SK-N-SH (cell line): ENCODE data around the gene C16orf92. TPM values are rescaled to one million over a fixed set of nuclear protein-coding genes. Genes with fewer than 3 reads are reported as not detected.

Experiments
- CHD2 ChIP-seq: fragments of 150-350 bp; IDR thresholded peaks from 2 replicates; pipeline ENCODE4 v1.6.1; 2018; ENCODE audit warnings: low read length; ENCODE audit not compliant: partially characterized antibody
- ELF1 ChIP-seq: IDR thresholded peaks from 2 replicates; pipeline ENCODE4 v1.4.0; 2012
- EP300 ChIP-seq, 2 experiments: IDR thresholded peaks; 2 replicates each; pipeline versions ENCODE4 v1.4.0 to v1.6.1; 2012; ENCODE audit warnings: borderline replicate concordance in 1 of 2, low read depth in 1 of 2, low read length in 1 of 2
- EZH2phosphoT487 ChIP-seq: fragments of 200-600 bp; sonication (generic); IDR thresholded peaks from 2 replicates; pipeline ENCODE4 v1.6.1; 2017; ENCODE audit warnings: low read depth, mixed run types, mild to moderate bottlenecking, antibody characterized with exemption, moderate library complexity, borderline replicate concordance
- FOSL2 ChIP-seq: IDR thresholded peaks from 2 replicates; pipeline ENCODE4 v1.4.0; 2012; ENCODE audit warnings: low read depth, mild to moderate bottlenecking, moderate library complexity, borderline replicate concordance
- FOXJ3 ChIP-seq: sonication (generic); formaldehyde crosslinking; IDR thresholded peaks from 2 replicates; pipeline ENCODE4 v1.5.1; 2020; ENCODE audit warnings: mild to moderate bottlenecking, missing genetic modification reagents
- FOXM1 ChIP-seq: IDR thresholded peaks from 2 replicates; pipeline ENCODE4 v1.4.0; 2012; ENCODE audit warnings: low read depth, mild to moderate bottlenecking
- GABPA ChIP-seq: IDR thresholded peaks from 2 replicates; pipeline ENCODE4 v1.4.0; 2012; ENCODE audit warnings: low read depth, mild to moderate bottlenecking
- GATA2 ChIP-seq: sonication (generic); formaldehyde crosslinking; IDR thresholded peaks from 2 replicates; pipeline ENCODE4 v1.5.0; 2020; ENCODE audit warnings: mild to moderate bottlenecking, missing genetic modification reagents
- JUND ChIP-seq: IDR thresholded peaks from 2 replicates; pipeline ENCODE4 v1.4.0; 2012
- MXI1 ChIP-seq: IDR thresholded peaks from 2 replicates; pipeline ENCODE4 v1.6.1; 2012; ENCODE audit warnings: mild to moderate bottlenecking, low read depth, low read length, improper control_type of control experiment
- NRF1 ChIP-seq: IDR thresholded peaks from 2 replicates; pipeline ENCODE4 v1.6.1; 2012; ENCODE audit warnings: low read depth, mild to moderate bottlenecking, low read length
- POLR2AphosphoS5 ChIP-seq: IDR thresholded peaks from 2 replicates; pipeline ENCODE4 v1.6.1; 2012; ENCODE audit warnings: low read depth, low read length
- RAD21 ChIP-seq: IDR thresholded peaks from 2 replicates; pipeline ENCODE4 v1.6.1; 2012; ENCODE audit warnings: mild to moderate bottlenecking, low read length
- RCOR1 ChIP-seq: fragments of 150-350 bp; IDR thresholded peaks from 2 replicates; pipeline ENCODE4 v1.6.1; 2017; ENCODE audit warnings: antibody characterized with exemption, low read length
- REST ChIP-seq: IDR thresholded peaks from 2 replicates; pipeline ENCODE4 v1.6.1; 2012; ENCODE audit warnings: mild to moderate bottlenecking, low read depth, low read length, moderate library complexity
- RFX5 ChIP-seq: IDR thresholded peaks from 2 replicates; pipeline ENCODE4 v1.6.1; 2012; ENCODE audit warnings: mild to moderate bottlenecking, improper control_type of control experiment, low read length
- SIN3A ChIP-seq: IDR thresholded peaks from 2 replicates; pipeline ENCODE4 v1.6.1; 2012; ENCODE audit warnings: low read depth, mild to moderate bottlenecking, low read length, moderate library complexity, borderline replicate concordance
- SMC3 ChIP-seq: IDR thresholded peaks from 2 replicates; pipeline ENCODE4 v1.6.1; 2012; ENCODE audit warnings: low read depth, low read length, improper control_type of control experiment
- TAF1 ChIP-seq: IDR thresholded peaks from 2 replicates; pipeline ENCODE4 v1.6.1; 2012; ENCODE audit warnings: low read depth, mild to moderate bottlenecking, low read length, moderate library complexity, borderline replicate concordance
- TCF12 ChIP-seq: IDR thresholded peaks from 2 replicates; pipeline ENCODE4 v1.4.0; 2012
- TEAD4 ChIP-seq: IDR thresholded peaks from 2 replicates; pipeline ENCODE4 v1.4.0; 2012; ENCODE audit warnings: mild to moderate bottlenecking, borderline replicate concordance; ENCODE audit not compliant: insufficient read depth
- YY1 ChIP-seq: IDR thresholded peaks from 2 replicates; pipeline ENCODE4 v1.4.0; 2012; ENCODE audit warnings: low read depth, mild to moderate bottlenecking
- polyA plus RNA-seq, 3 experiments: library from polyadenylated mRNA; depleted of rRNA; stranded (reverse); fragments of >200 nt; gene quantifications; 2 replicates each; pipeline ENCODE4 v1.2.3, GENCODE V29; 2012
- TF ChIP-seq, protein P1 (sequence below): IDR thresholded peaks from 2 replicates; pipeline ENCODE4 v1.4.0; 2012; ENCODE audit warnings: low read depth
- TF ChIP-seq, protein P2 (sequence below): IDR thresholded peaks from 2 replicates; pipeline ENCODE4 v1.4.0; 2012; ENCODE audit warnings: low read depth, borderline replicate concordance
- TF ChIP-seq, protein P3 (sequence below): IDR thresholded peaks from 2 replicates; pipeline ENCODE4 v1.4.0; 2012; ENCODE audit warnings: low read depth, borderline replicate concordance

Gene C16orf92
- polyA plus RNA-seq, 1 of the 3 experiments (the other 2 are of a cell fraction), result not detected

DNA sequence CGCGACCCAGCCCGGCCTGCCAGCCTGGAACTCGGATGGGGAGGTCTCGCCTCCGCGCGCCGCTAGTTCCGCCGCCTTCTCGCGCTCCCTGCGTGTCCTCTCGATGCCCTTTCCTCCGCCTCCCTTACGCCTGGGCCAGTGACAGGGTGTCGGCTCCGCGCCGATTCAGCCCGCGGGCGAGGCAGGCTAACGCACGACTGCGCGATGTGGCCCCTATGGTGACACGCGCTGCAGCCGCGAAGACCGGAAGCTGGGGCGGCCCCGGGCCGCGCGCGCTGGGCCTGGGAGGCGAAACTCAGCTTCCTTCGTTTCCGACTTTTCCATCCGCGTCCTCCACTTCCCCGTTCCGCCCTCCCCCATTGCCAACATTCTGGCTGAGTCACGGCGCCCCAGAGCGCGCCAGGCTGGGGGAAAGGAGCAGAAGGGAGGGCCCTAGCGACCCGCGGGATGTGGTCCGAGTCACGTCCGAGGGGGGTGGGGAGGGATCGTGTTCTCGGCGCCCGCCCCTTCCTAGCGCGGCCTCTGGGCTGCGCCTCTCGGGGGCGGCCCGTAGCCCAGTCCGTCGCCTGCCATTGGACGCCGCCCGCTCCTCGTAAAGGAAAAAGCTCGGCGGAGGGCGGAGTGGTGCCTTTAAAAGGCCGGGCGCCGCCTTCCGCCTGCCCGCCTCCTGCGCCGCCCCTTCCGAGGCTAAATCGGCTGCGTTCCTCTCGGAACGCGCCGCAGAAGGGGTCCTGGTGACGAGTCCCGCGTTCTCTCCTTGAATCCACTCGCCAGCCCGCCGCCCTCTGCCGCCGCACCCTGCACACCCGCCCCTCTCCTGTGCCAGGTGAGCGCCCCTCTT, 42.3 kb downstream of the C16orf92 start, which contains the start of gene ALDOA (continued):
- TF ChIP-seq REST, result no peak
- no peak; the same call in 1 of the 2 replicates for TF ChIP-seq FOXJ3
- peak; percentile 97 for TF ChIP-seq POLR2AphosphoS5
- TF ChIP-seq RAD21, result no peak
- peak; percentile 28 to 62; a peak in 2 of 4 replicates for TF ChIP-seq EP300 (IDR thresholded peaks at IDR 0.05; ENCODE audit: borderline replicate concordance in 1 of 2, low read depth in 1 of 2, low read length in 1 of 2)
- TF ChIP-seq, protein P1, sequence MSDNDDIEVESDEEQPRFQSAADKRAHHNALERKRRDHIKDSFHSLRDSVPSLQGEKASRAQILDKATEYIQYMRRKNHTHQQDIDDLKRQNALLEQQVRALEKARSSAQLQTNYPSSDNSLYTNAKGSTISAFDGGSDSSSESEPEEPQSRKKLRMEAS, result peak; percentile 92
- no peak for TF ChIP-seq RCOR1
- peak; percentile 62 for TF ChIP-seq CHD2
- TF ChIP-seq SMC3, result no peak
- peak; percentile 61 for TF ChIP-seq GABPA
- peak; percentile 87 for TF ChIP-seq FOSL2
- peak; percentile 78 for TF ChIP-seq ELF1
- TF ChIP-seq GATA2, result no peak
- TF ChIP-seq SIN3A, result peak; percentile 84; the same call in 1 of the 2 replicates
- TF ChIP-seq, protein P2, sequence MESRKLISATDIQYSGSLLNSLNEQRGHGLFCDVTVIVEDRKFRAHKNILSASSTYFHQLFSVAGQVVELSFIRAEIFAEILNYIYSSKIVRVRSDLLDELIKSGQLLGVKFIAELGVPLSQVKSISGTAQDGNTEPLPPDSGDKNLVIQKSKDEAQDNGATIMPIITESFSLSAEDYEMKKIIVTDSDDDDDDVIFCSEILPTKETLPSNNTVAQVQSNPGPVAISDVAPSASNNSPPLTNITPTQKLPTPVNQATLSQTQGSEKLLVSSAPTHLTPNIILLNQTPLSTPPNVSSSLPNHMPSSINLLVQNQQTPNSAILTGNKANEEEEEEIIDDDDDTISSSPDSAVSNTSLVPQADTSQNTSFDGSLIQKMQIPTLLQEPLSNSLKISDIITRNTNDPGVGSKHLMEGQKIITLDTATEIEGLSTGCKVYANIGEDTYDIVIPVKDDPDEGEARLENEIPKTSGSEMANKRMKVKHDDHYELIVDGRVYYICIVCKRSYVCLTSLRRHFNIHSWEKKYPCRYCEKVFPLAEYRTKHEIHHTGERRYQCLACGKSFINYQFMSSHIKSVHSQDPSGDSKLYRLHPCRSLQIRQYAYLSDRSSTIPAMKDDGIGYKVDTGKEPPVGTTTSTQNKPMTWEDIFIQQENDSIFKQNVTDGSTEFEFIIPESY, result peak; percentile 55; the same call in 1 of the 2 replicates
- peak; percentile 69 for TF ChIP-seq MXI1
- peak; percentile 45; the same call in 1 of the 2 replicates for TF ChIP-seq YY1
- TF ChIP-seq TEAD4, result 0 out of 2 replicates have a peak, but pooled peaks have one; percentile 63
- peak; percentile 89 for TF ChIP-seq TAF1
- TF ChIP-seq EZH2phosphoT487, result no peak
- TF ChIP-seq TCF12, result peak; percentile 57
- no peak for TF ChIP-seq RFX5
- peak; percentile 81 for TF ChIP-seq JUND
- TF ChIP-seq, protein P3, sequence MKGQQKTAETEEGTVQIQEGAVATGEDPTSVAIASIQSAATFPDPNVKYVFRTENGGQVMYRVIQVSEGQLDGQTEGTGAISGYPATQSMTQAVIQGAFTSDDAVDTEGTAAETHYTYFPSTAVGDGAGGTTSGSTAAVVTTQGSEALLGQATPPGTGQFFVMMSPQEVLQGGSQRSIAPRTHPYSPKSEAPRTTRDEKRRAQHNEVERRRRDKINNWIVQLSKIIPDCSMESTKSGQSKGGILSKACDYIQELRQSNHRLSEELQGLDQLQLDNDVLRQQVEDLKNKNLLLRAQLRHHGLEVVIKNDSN, result 0 out of 2 replicates have a peak, but pooled peaks have one; percentile 24
- no peak for TF ChIP-seq FOXM1
- TF ChIP-seq NRF1, result peak; percentile 92
